HG03039 (cell line): ENCODE data around the gene PDE6H.

Experiments used
- ATAC-seq: cut with Tn5 transposase; IDR thresholded peaks from one replicate; pipeline ENCODE4 v1.9.1; 2021; ENCODE audit warnings: mild to moderate bottlenecking, moderate library complexity; ENCODE audit not compliant: unreplicated experiment

PDE6H gene

GRCh38 chr12:14999021-14999694, 26.3 kb downstream of the PDE6H start:
- ATAC-seq, result no peak

- ATAC-seq, result no peak
These were observed 27.0 kb downstream of the PDE6H start for GRCh38 chr12:14999695-15000365.

GRCh38 chr12:15000575-15000974, 27.7 kb downstream of the PDE6H start:
- ATAC-seq, result no peak

GRCh38 chr12:15001733-15002382, 29.0 kb downstream of the PDE6H start:
- ATAC-seq, result no peak

GRCh38 chr12:15004421-15004820, 31.6 kb downstream of the PDE6H start:
- ATAC-seq, result no peak

GRCh38 chr12:15005064-15005463, 32.2 kb downstream of the PDE6H start:
- ATAC-seq, result no peak

GRCh38 chr12:15007551-15007950, 34.7 kb downstream of the PDE6H start:
- ATAC-seq, result no peak

- no peak for ATAC-seq
These were observed 38.3 kb downstream of the PDE6H start for GRCh38 chr12:15011162-15011561.

- ATAC-seq, result no peak
These were observed 40.9 kb downstream of the PDE6H start for GRCh38 chr12:15013634-15014179.

- ATAC-seq, result no peak
These were observed 41.9 kb downstream of the PDE6H start for GRCh38 chr12:15014708-15015107.

- no peak for ATAC-seq
These were observed 42.3 kb downstream of the PDE6H start for GRCh38 chr12:15015121-15015520.

- no peak for ATAC-seq
These were observed 47.3 kb downstream of the PDE6H start for GRCh38 chr12:15020156-15020555.
